MG63 (cell line): ENCODE measurements around the gene AGBL1. TPM values are rescaled to one million over a fixed set of nuclear protein-coding genes. Genes with fewer than 3 reads are reported as not detected.

Experiments
- DNase-seq: peaks from one replicate; pipeline ENCODE4 v3.0.0-alpha.2; 2020
- H3K27me3 ChIP-seq: fragments of 250-450 bp; sonication (Bioruptor Pico); 2 replicates; pipeline ENCODE4 v1.5.1; 2020; ENCODE audit warnings: mild to moderate bottlenecking, moderate library complexity
- H3K36me3 ChIP-seq: fragments of 250-450 bp; sonication (Bioruptor Pico); 2 replicates; pipeline ENCODE4 v1.5.1; 2020; ENCODE audit warnings: mild to moderate bottlenecking, moderate library complexity
- H3K4me3 ChIP-seq: fragments of 250-450 bp; sonication (Bioruptor Pico); 2 replicates; pipeline ENCODE4 v1.5.1; 2020; ENCODE audit warnings: mild to moderate bottlenecking, moderate library complexity
- H3K9me3 ChIP-seq: fragments of 250-450 bp; sonication (Bioruptor Pico); 2 replicates; pipeline ENCODE4 v1.5.1; 2020; ENCODE audit warnings: mild to moderate bottlenecking, moderate library complexity
- total RNA-seq: library from RNA; depleted of rRNA; stranded (reverse); fragments of >200 nt; shearing (Covaris generic); gene quantifications from 2 replicates; pipeline ENCODE4 v1.2.3, GENCODE V29; 2014; ENCODE audit warnings: low replicate concordance

AGBL1 gene
- total RNA-seq, 1 experiment from 2014 or later, result not detected

DNA sequence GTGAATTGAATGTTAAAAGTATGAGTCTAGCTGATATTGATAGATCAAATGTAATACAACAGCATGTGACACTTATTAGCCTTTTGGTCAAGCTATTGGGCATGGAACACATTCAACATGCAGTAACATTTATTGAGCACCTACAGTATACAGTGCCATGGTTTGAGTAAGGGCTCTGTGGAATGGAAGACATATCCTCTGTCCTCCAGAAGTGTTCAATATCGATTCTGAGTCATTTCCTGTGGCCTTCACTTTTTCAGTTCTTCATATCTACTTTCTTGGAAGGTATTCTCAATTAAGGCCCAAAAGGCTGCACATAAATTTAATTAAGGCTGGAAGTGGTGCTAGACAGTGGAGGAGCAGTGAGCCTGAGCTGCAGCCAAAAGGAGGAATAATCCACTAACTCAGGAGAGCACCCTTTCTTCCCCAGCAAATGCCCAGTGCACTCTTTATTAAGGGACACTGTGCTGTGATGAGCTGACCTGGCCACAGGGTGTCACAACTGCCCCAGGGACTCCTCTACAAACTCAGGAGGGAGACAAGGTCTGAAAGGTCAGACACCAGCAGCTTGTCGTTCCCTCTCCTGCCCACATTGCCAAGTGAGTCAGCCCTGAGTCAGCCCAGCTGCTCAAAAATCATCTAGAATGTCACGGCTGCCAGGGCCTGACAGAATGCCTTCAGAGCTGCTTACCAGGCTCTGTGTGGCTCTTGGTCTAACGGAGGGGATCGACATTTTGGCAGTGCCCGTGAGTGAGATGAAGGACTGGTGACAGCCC lies 544.8 kb downstream of the AGBL1 start:
- DNase-seq, result peak; percentile 97
- Histone ChIP-seq H3K27me3 (no peaks in the 10 kb centered on the region), H3K9me3 (no peaks in the 10 kb centered on the region)

DNA sequence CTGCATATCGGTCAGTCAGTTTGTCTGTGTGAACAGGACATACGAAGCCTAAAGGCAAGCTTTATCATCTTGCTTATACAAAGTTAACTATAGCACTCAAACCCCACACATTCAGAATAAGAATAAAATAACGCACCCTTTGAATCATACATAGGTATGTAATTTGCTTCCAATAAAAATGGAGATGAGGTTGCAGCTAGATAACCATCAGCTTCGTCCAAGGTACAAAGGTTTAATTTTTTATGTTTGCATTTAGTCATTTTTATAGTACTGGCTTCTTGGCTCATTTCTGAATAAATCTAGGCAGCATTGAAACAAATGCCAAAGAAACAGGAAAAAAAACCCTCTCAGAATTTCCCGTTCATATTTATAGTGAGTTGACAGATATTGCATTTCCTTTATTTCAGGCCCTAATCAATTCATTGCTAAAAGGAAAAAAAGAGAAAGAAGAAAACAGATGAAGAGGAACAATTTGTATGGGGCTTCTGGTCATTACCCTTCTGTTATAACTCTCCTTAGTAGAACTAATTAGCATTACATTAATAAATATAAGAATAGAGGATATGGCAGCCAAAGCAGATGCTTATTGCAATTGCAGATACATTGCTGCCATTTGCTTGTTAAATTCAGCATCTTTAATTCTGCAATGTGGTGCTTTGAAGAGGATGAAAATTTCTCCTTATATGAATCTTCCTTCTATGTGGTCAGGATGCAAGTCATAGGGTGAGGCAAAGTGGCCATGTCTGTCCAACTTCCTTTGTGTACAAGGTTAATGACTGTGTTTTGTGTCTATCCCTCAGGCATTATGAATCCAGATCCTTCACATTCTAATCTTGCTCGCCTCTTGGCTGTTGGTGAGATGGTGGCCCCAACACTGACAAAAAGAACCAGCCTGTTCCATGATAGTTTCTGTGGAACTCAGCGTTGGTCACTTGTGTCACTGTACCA lies 550.0 kb downstream of the AGBL1 start:
- no peaks in the 10 kb centered on the region for H3K9me3 ChIP-seq
- DNase-seq, result no peak
- H3K27me3 ChIP-seq, result no peaks in the 10 kb centered on the region
- no peak overlapping the region for H3K4me3 ChIP-seq
- H3K36me3 ChIP-seq, result no peaks in the 10 kb centered on the region

More for the DNA sequence above, 544.8 kb downstream of the AGBL1 start:
- H3K4me3 ChIP-seq, result no peak overlapping the region
- no peaks in the 10 kb centered on the region for H3K36me3 ChIP-seq

DNA sequence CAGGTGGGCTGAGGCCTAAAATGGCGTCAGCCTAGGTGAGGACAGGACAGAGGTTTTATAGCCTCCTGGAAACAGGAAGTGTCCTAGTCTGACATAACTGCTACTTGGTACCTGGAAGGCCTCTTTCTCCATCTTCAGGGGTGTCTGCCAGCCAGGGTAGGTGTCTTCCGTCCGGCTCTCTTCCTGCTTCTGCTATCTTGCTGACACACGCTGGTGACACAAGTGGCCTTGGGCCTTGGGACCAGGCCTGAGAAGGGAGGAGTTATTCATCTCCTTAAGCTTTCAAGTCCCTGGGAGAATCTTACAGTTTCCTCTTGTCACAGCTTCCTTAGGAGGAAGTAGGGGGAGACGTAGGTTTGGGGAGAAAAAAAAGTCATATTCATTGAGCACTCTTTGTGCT lies 551.3 kb downstream of the AGBL1 start:
- Histone ChIP-seq H3K27me3 (no peaks in the 10 kb centered on the region), H3K9me3 (no peaks in the 10 kb centered on the region), H3K36me3 (no peaks in the 10 kb centered on the region), H3K4me3 (no peak overlapping the region)
- no peak for DNase-seq

DNA sequence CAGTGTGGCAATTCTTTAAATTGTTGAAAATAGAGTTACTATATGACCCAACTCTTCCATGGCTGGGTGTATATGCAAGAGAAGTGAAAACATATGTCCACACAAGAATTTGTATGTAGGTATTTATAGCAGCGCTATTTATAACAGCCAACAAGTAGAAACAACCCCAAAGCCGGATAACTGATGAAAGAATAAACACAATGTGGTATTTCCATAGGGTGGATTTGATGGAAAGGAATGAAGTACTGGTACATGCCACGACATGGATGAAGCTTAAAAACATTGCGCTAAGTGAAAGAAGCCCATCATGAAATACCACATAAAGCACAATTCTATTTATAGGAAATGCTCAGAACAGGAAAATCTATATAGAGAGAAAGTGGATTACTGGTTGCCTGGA lies 554.5 kb downstream of the AGBL1 start:
- Histone ChIP-seq H3K4me3 (no peak overlapping the region), H3K27me3 (no peaks in the 10 kb centered on the region), H3K36me3 (no peaks in the 10 kb centered on the region), H3K9me3 (no peaks in the 10 kb centered on the region)
- no peak for DNase-seq

DNA sequence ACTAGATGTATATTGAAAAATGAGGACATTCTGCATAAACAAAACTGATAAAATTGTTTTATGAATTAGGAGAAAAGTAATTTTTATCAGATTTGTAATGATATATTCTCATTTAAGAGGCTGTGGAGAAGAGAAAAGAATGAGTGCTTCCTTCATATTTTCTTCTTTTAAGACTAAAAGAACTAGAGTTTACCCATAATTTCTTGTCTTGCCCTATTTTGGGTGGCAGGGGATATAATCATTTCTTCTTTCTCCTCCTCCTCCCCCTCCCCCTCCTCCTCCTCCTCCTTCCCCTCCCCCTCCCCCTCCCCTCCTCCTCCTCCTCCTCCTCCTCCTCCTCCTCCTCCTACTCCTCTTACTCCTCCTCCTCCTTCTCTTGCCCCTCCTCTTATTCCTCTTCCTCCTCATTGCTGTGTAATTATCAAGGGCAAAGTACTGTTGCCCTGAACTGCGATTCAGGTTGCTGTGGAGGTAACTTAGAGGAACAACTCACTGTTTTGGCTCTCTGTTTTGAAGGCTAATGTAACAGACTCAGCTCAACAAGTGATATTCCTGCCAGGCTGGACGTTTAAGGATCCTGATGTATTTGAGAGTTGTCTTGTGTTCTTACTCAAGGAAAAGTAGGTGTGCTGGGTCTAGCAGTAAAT lies 555.4 kb downstream of the AGBL1 start:
- Histone ChIP-seq H3K27me3 (peaks cover 3% of the 10 kb centered on the region; the same call in 1 of the 2 replicates), H3K36me3 (no peaks in the 10 kb centered on the region), H3K9me3 (no peaks in the 10 kb centered on the region), H3K4me3 (no peak overlapping the region)
- DNase-seq, result no peak

DNA sequence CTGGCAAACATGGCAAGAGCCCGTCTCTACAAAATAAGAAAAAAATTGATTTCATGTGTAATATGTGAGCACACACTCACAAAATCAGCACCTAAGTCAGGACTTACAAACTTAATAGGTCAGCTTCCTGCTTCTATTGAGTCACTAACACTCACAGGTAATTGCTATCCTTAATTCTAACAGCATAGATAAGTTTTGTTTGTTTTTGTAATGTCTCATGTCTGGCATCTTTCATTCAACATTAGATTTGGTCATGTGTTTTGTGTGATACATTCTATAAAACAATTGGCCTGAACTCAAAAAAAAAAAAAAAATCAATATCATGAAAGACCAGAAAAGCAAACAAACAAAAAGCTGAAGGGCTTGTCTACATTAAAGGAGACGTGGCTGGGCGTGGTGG lies 564.7 kb downstream of the AGBL1 start:
- no peak for DNase-seq
- no peak overlapping the region for H3K4me3 ChIP-seq
- no peaks in the 10 kb centered on the region for H3K36me3 ChIP-seq
- H3K27me3 ChIP-seq, result peaks cover 3% of the 10 kb centered on the region; the same call in 1 of the 2 replicates
- no peaks in the 10 kb centered on the region for H3K9me3 ChIP-seq

DNA sequence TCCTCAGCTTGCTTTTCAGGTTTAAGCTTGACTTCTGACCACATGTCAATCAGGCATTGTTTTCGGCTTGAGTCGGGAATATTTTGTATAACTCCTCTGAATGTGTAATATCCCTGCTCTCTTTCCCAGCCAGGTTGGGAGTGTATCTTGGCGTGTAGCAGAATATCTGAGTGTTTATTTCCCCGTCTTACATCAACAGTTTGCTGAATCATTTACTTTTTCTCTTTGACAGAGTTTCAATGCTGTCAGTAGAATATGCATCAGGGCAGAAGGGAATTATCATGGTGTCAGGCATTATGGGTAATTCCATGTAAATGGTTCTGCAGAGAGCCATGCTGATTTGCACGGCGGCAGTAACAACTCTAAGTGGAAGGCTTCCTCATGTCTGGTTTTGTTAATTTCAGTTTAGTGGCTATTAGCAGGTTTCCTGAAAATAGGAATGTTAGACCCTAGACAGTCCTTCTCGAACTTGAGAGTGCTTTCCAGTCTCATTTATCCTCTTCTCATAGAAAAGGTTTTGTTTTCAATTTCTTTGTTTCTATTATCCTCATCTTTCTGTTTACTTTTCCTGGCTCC lies 566.3 kb downstream of the AGBL1 start:
- Histone ChIP-seq H3K4me3 (no peak overlapping the region), H3K9me3 (no peaks in the 10 kb centered on the region), H3K27me3 (no peaks in the 10 kb centered on the region), H3K36me3 (no peaks in the 10 kb centered on the region)
- peak; percentile 32 for DNase-seq

DNA sequence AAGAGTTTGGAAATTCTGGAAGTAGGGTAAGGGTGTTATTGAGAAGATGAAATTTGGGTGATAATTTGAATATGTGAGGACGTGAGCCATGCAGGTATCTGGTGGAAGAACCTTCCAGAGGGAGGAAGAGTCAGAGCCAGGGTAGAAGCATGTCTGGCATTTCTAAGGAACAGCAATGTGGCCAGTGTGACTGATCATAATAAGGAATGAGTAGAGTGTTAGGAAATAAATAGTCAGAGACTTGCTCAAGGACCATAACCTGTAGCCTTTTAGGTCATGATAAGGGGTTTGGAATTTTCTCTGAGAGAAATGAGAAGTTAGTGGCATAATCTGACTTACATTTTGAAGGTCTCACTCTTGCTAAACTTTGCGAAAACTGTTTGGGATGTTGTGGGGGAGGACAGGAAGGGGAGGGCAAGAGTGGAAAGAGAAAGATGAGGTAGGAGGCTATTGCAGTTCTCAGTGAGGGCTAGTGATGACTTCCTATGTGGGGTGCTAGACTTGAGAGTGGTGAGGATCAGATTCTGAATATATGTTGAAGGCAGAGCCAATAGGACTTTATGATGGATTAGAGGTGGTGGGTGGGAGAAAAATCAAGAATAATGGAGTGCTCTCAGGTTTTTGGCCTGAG lies 568.3 kb downstream of the AGBL1 start:
- no peaks in the 10 kb centered on the region for H3K27me3 ChIP-seq
- no peaks in the 10 kb centered on the region for H3K36me3 ChIP-seq
- no peak for DNase-seq
- no peak overlapping the region for H3K4me3 ChIP-seq
- H3K9me3 ChIP-seq, result no peaks in the 10 kb centered on the region

DNA sequence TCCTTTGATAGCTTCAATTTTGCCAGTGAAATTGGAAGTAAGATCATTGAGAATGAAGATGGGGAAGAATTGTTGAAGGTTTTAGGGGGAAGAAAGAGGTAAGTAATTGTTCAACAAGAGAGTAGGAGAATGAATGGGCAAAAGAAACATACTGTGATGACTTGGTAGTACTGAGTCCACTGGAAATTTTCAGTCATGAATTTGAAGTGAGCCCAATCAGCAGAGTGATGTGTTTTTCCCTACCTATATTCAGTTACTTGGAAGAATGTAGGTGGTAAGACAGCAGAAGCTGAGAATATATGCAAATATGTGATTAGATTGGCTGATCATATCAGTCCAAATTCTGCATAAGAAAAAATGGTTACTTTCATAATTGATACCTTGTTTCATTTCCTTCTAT lies 569.6 kb downstream of the AGBL1 start:
- DNase-seq, result no peak
- H3K36me3 ChIP-seq, result no peaks in the 10 kb centered on the region
- no peaks in the 10 kb centered on the region for H3K27me3 ChIP-seq
- H3K9me3 ChIP-seq, result no peaks in the 10 kb centered on the region
- H3K4me3 ChIP-seq, result no peak overlapping the region

DNA sequence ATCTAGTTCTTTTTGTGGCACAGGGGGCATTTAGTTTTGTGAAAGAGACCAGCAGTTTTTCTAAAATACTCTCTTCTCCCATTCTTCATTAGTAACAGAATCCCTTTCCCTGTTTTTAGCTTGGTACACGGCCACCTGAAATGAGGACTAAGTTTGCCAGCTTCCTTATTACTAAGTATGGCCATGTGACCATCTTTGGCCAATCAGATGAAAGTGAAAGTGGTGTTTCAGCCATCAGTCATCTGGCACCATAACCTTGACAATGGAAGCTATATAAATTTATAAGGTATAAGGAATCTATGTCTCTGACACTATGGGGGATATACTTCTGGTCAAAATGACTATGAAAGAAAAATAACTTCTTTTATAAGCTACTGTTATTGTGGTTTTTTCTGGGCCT lies 570.4 kb downstream of the AGBL1 start:
- peak; percentile 35 for DNase-seq
- Histone ChIP-seq H3K27me3 (no peaks in the 10 kb centered on the region), H3K9me3 (no peaks in the 10 kb centered on the region), H3K36me3 (no peaks in the 10 kb centered on the region), H3K4me3 (no peak overlapping the region)

DNA sequence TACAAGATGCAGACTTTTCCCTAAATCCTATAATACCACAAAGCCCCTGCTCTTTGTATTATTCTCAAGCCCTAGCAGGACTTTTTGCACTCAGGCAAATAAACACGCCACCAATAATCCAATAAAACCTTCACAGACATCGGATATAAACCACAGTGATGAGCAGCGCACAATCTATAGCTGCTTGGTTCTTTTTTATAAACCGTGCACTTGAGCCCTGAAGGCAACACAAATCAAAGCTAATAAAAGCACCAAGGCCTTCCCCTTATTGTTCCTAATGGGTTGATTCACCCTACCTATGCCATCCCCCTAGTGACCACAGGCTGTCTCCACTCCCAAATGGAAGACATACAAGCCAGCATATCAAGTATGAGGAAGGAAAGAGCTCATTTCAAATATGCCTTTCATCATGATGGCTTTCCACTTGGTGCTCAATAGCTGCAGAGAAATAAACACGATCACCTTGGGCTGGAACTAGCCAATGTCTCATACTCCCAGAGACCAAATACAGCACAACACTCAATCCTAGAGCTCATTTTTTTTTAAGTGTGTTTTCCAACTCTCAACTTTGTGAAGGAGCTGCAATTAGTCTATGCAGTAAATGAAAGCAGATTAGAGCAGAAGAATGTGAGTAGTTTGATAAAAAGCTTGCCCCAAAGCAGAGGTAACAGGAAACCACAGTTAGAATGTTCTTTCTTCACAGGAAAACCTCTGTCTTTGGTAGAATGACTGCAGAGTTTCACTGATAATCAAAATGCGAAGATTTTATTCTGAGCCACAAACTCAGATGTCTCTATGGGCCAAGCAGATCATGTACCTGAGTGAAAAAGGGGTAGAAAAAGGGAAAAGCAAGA lies 573.9 kb downstream of the AGBL1 start:
- H3K4me3 ChIP-seq, result no peak overlapping the region
- H3K9me3 ChIP-seq, result no peaks in the 10 kb centered on the region
- no peaks in the 10 kb centered on the region; the same call in 1 of the 2 replicates for H3K27me3 ChIP-seq
- no peak for DNase-seq
- no peaks in the 10 kb centered on the region for H3K36me3 ChIP-seq

DNA sequence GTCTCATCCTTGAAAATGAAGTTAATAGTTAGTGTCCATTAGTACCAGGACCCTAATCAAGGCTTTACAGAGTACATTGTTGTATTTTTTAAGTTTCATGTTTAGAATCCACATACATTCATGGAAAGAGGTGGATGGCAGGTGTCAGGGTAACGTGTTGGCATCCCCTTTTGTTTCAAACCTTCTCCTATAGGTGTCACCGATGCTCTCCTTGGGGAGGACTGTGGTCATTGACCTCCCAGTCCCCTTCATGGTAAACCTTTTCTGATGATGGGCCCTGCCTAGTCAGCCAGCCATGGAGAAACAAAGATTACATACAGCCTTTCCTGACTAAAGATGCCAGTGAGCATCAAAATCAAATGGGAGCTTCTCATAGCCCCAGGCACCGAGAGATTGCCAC lies 574.8 kb downstream of the AGBL1 start:
- no peak for DNase-seq
- Histone ChIP-seq H3K4me3 (no peak overlapping the region), H3K36me3 (no peaks in the 10 kb centered on the region), H3K27me3 (no peaks in the 10 kb centered on the region; the same call in 1 of the 2 replicates), H3K9me3 (no peaks in the 10 kb centered on the region)

DNA sequence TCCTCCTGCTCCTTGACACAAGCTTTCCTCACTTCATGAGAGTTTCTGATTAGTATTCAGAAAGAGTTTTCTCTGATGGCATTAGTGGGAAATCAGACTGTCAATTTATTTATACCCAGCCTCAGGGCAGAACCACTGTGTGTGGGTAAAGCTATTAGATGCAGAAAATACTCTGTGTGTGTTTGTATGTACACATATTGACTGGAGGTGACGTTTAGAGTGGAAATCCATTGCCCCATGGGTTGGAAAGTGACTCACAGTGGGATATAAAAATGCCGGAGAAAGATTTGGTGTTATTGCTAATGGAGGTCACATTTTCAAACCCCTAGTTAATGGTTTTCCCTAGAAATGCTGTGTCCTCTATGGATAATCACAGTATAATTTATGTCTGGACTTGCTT lies 577.6 kb downstream of the AGBL1 start:
- no peak for DNase-seq
- H3K4me3 ChIP-seq, result no peak overlapping the region
- H3K36me3 ChIP-seq, result no peaks in the 10 kb centered on the region
- H3K9me3 ChIP-seq, result no peaks in the 10 kb centered on the region
- H3K27me3 ChIP-seq, result no peaks in the 10 kb centered on the region; the same call in none of the 2 replicates

DNA sequence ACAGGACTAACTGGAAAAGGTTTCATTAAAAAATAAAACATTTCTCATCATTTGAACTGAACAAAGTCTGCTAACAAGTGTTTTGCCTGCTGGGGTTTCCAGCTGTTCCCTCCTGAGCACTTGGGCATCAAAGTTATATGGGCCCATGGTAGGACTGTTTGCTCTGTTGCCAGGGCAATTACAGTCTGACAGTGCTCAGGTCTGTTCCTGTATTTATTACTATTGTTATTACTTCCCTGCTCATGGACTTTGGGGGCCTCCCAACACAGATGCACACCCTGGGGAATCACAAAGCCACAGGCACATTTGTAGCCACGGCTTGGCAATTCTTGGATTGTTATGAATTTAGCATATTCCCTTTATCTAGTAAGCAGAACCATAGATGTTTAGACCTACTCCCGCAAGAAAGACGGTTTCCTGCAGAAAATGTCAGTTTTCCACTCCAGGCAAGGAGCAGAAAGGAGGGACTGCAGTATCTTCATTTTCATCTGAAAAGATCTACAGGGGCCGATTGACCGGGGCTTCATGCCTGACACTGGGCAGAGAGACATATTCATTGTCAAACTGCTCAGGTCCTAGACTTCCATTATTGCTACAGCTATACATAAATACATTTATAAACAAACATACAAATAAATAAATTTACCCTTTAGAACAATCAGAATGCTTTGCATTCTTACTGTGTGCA lies 580.2 kb downstream of the AGBL1 start:
- H3K4me3 ChIP-seq, result no peak overlapping the region
- no peaks in the 10 kb centered on the region for H3K36me3 ChIP-seq
- no peaks in the 10 kb centered on the region; the same call in none of the 2 replicates for H3K27me3 ChIP-seq

DNA sequence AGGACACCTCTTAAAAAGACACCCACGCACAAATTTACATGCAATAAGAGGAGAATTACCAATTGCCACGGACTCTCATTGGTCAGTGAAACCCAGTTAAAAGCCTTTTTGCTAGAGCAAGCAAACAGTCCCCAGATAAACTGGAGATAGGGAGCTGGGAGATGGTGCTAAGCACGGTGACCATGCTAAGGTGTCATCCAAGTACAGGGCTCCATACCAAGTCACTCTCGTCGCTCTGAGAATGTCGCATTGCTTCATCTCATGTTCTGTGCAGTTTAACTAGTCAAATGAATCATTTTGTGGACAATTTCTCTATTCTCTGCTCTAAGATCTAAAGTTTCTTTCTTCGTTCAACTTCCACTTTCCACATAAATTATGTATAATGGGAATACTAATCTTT lies 581.9 kb downstream of the AGBL1 start:
- Histone ChIP-seq H3K9me3 (no peaks in the 10 kb centered on the region), H3K36me3 (no peaks in the 10 kb centered on the region), H3K27me3 (no peaks in the 10 kb centered on the region; the same call in 1 of the 2 replicates), H3K4me3 (no peak overlapping the region)
- no peak for DNase-seq

More for the DNA sequence above, 580.2 kb downstream of the AGBL1 start:
- H3K9me3 ChIP-seq, result no peaks in the 10 kb centered on the region
- no peak for DNase-seq
